GM12872 (cell line): ENCODE measurements around the gene DCANP1.

Source experiments
- CTCF ChIP-seq: IDR thresholded peaks from 3 replicates; pipeline ENCODE4 v1.5.1; 2011; ENCODE audit warnings: low read depth, mild to moderate bottlenecking, low read length, moderate library complexity; ENCODE audit not compliant: insufficient read depth

The DCANP1 gene

DNA sequence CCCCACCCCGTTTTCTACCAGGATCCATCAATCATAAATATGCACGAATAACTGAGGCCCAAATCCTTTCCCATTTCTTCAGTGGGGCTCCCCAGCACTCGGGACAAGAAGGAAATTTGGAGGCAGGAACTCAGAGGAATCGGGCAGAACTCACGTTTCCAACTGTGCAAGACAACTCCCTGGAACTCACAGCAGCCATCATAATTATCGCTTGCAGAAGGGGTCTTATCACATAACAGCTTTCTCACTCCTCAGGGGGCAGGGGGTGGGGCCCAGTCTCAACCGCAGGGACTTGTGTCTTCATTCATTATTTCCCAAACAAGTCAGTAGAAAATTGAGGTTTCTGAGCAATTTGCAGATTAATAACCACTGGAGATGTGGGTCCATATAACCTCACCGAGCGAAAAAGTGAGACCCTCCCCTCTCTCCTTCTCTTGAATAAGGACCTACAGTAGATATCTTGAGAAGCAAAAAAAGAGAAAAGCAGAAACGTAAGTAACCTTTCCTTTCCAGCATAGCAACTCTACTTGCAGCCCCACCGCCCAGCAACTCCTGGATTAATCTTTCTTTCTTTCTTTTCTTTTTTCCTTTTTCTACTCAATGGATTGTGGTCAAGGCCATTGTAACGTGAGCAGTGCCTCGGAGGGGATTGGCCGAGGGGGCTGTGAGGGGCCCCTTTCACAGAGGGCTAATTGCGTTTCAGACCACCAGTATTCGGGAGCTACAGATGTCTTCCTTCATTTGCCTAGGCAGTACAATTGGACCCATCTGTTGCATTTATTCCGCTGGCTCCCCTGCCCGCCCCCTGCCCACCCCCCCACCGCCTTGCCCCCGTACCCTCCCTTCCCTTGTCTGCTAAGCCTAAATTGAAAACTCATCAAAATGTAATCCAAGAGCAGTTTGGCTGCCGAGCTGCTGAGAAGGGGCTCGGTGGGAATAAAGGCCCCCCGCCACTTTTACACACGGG, 29.8 kb upstream of the DCANP1 start:
- TF ChIP-seq CTCF = no peak

DNA sequence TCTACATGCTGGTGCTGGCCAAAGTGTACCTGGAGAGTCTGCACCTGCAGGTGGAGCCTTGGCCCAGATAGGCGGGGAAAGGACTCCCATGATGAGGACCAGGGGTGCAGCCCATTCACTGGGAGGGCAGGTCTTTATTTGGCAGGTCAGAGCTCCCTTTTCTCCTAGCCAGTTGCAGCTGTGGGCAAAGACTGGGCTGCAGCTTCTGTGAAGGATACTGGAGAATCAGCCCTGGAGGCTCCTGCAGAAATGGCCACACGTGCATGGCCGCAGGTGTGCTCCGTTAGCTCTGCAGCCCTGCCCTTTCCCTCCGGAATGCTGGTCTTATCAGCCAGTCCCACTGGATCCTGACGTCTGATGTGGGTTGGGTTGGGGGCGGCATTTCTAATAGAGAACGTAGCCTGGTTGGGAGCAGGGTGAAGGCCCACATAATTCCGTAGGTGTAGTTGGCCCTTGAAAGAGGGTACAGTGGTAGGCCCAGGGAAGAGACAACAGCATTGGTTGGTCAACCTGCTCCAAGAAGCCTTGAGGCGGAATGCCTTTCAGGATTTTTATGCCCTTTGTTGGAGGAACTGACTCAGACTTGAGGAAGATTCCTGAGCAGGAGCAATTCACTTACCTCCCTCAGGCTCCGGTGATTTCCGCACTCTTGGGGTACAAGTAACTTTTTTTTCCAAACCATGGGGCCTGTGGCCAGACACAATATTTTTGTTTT, 27.0 kb upstream of the DCANP1 start:
- TF ChIP-seq CTCF = no peak

DNA sequence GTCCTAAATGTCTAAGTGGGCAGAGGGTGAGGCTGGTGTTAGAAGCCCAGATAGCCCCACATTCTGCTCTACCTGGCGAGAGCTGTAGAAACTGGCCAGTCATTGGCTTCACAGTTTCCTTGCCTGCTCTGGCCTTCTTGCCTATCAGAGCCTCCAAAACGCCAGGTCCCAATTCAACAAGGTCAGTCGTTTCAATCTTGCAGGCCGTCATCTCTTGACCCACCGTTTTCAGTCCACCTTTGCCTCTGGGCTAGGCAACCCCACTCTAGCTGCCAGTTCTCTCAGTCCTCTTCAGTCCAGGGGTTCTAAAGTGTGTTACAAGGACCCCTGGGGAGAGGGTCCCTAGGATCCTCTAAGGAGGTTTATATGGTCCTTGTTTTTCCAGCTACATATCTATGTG, 25.0 kb upstream of the DCANP1 start:
- TF ChIP-seq CTCF = no peak

DNA sequence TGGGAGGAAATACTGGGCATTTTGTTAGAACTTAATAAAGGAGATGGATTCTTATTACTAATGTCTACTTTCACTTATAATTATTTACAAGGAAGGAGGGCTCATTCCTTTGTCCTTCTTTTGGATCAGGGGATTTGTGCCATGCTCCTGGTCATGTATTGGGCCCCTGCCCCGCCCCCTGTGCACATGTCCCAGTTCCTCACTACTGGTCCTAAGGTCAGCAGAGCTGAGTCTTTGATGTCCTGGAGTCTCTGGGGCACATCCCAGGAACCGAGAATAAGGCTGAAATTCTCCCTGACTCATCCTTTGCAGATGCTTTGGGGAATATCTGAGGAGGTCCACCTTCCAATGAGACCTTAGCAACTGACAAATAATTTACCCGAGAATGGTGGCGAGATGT, 24.6 kb upstream of the DCANP1 start:
- no peak for TF ChIP-seq CTCF

- TF ChIP-seq CTCF = no peak
Observed at GRCh38 chr5:135469911-135470310, 22.8 kb upstream of the DCANP1 start.

GRCh38 chr5:135468541-135468940, 21.4 kb upstream of the DCANP1 start:
- no peak for TF ChIP-seq CTCF

GRCh38 chr5:135467871-135468485, 20.8 kb upstream of the DCANP1 start:
- TF ChIP-seq CTCF = no peak
